ENCODE measurements around the gene FZR1. TPM values are rescaled to one million over a fixed set of nuclear protein-coding genes. Genes with fewer than 3 reads are reported as not detected.
"Not testable (repeated sequence)": the region's sequence is repeated elsewhere in the genome, so short reads cannot be mapped to it uniquely, and the experiment has no call there.

Gene FZR1
- total RNA-seq, 1 donor from 2014 or later = 19.4 TPM

GRCh38 chr19:3508121-3508661, 2.1 kb downstream of the FZR1 start:
- not testable (repeated sequence) for DNase-seq (ENCODE audit: missing footprints); ATAC-seq
- intact Hi-C loops (cut with DNase I) = loop anchor here (5.0 kb wide), 1 partner anchor 109 kb away; no protein-coding TSS in a partner anchor

GRCh38 chr19:3508771-3509535, 2.8 kb downstream of the FZR1 start:
- ATAC-seq (no peak), DNase-seq (ENCODE audit: missing footprints) (no peak)
- intact Hi-C loops (cut with DNase I) = loop anchor here (5.0 kb wide), 1 partner anchor 108 kb away; no protein-coding TSS in a partner anchor

GRCh38 chr19:3509566-3509989, 3.5 kb downstream of the FZR1 start:
- intact Hi-C loops (cut with DNase I) = loop anchor here (5.0 kb wide), 1 partner anchor 108 kb away; no protein-coding TSS in a partner anchor
- no peak for ATAC-seq

GRCh38 chr19:3510727-3511126, 4.6 kb downstream of the FZR1 start:
- DNase-seq (ENCODE audit: missing footprints) (no peak), ATAC-seq (no peak)
- intact Hi-C loops (cut with DNase I) = no loop called here

More at GRCh38 chr19:3509566-3509989, 3.5 kb downstream of the FZR1 start:
- DNase-seq (ENCODE audit: missing footprints) = no peak

- ATAC-seq (no peak), DNase-seq (ENCODE audit: missing footprints) (no peak)
- intact Hi-C loops (cut with DNase I) = no loop called here
These were observed 5.6 kb downstream of the FZR1 start for GRCh38 chr19:3511506-3512251.

GRCh38 chr19:3512562-3513228, 6.6 kb downstream of the FZR1 start:
- DNase-seq (ENCODE audit: missing footprints) = no peak
- ATAC-seq = no peak
- intact Hi-C loops (cut with DNase I) = no loop called here

GRCh38 chr19:3513229-3514140, 7.4 kb downstream of the FZR1 start:
- ATAC-seq (peak; percentile 49), DNase-seq (ENCODE audit: missing footprints) (no peak)
- intact Hi-C loops (cut with DNase I) = no loop called here

GRCh38 chr19:3514930-3515329, 8.8 kb downstream of the FZR1 start:
- DNase-seq (ENCODE audit: missing footprints) (no peak), ATAC-seq (no peak)
- intact Hi-C loops (cut with DNase I) = no loop called here

GRCh38 chr19:3515891-3516422, 9.8 kb downstream of the FZR1 start:
- intact Hi-C loops (cut with DNase I) = no loop called here
- DNase-seq (ENCODE audit: missing footprints) (no peak), ATAC-seq (no peak)

GRCh38 chr19:3516675-3517207, 10.6 kb downstream of the FZR1 start:
- ATAC-seq (no peak), DNase-seq (ENCODE audit: missing footprints) (no peak)
- intact Hi-C loops (cut with DNase I) = no loop called here

- ATAC-seq = no peak
- intact Hi-C loops (cut with DNase I) = no loop called here
- DNase-seq (ENCODE audit: missing footprints) = no peak
These were observed 11.5 kb downstream of the FZR1 start for GRCh38 chr19:3517638-3518037.

GRCh38 chr19:3518255-3518654, 12.1 kb downstream of the FZR1 start:
- ATAC-seq (no peak), DNase-seq (ENCODE audit: missing footprints) (no peak)
- intact Hi-C loops (cut with DNase I) = no loop called here

- DNase-seq (ENCODE audit: missing footprints) (no peak), ATAC-seq (no peak)
- intact Hi-C loops (cut with DNase I) = no loop called here
These were observed 12.5 kb downstream of the FZR1 start for GRCh38 chr19:3518659-3519058.

- intact Hi-C loops (cut with DNase I) = no loop called here
- no peak for DNase-seq (ENCODE audit: missing footprints)
These were observed 13.0 kb downstream of the FZR1 start for GRCh38 chr19:3519126-3519525.

GRCh38 chr19:3520166-3521103, 14.3 kb downstream of the FZR1 start:
- DNase-seq (ENCODE audit: missing footprints) (no peak), ATAC-seq (no peak)
- intact Hi-C loops (cut with DNase I) = no loop called here

More at GRCh38 chr19:3519126-3519525, 13.0 kb downstream of the FZR1 start:
- no peak for ATAC-seq

GRCh38 chr19:3521104-3521445, 15.0 kb downstream of the FZR1 start:
- ATAC-seq = no peak
- intact Hi-C loops (cut with DNase I) = no loop called here
- no peak for DNase-seq (ENCODE audit: missing footprints)

All from Right ventricle myocardium inferior (tissue), 1 donor.